PFSK-1 (cell line): Measurements from ENCODE around the gene GALNTL6.

Source experiments
- POLR2AphosphoS5 ChIP-seq: IDR thresholded peaks from 2 replicates; pipeline ENCODE4 v1.6.1; 2012; ENCODE audit warnings: low read depth, mild to moderate bottlenecking, control low read depth, low read length, moderate library complexity
- TAF1 ChIP-seq: IDR thresholded peaks from 2 replicates; pipeline ENCODE4 v1.6.1; 2012; ENCODE audit warnings: low read length, control low read depth, borderline replicate concordance; ENCODE audit not compliant: insufficient read depth
- TF ChIP-seq, protein P1 (sequence below), 2 experiments: IDR thresholded peaks; 2 replicates each; pipeline versions ENCODE4 v1.6.1 to v1.8.0; 2011 to 2012; ENCODE audit warnings: low read depth in 2 of 2, low read length in 2 of 2, control low read depth in 1 of 2, inconsistent platforms in 1 of 2, mild to moderate bottlenecking in 1 of 2, moderate library complexity in 1 of 2; ENCODE audit not compliant: insufficient read depth in 1 of 2

GRCh38 chr4:173041482-173041881 is 1228.3 kb downstream of the GALNTL6 start:
- TF ChIP-seq, protein P1, sequence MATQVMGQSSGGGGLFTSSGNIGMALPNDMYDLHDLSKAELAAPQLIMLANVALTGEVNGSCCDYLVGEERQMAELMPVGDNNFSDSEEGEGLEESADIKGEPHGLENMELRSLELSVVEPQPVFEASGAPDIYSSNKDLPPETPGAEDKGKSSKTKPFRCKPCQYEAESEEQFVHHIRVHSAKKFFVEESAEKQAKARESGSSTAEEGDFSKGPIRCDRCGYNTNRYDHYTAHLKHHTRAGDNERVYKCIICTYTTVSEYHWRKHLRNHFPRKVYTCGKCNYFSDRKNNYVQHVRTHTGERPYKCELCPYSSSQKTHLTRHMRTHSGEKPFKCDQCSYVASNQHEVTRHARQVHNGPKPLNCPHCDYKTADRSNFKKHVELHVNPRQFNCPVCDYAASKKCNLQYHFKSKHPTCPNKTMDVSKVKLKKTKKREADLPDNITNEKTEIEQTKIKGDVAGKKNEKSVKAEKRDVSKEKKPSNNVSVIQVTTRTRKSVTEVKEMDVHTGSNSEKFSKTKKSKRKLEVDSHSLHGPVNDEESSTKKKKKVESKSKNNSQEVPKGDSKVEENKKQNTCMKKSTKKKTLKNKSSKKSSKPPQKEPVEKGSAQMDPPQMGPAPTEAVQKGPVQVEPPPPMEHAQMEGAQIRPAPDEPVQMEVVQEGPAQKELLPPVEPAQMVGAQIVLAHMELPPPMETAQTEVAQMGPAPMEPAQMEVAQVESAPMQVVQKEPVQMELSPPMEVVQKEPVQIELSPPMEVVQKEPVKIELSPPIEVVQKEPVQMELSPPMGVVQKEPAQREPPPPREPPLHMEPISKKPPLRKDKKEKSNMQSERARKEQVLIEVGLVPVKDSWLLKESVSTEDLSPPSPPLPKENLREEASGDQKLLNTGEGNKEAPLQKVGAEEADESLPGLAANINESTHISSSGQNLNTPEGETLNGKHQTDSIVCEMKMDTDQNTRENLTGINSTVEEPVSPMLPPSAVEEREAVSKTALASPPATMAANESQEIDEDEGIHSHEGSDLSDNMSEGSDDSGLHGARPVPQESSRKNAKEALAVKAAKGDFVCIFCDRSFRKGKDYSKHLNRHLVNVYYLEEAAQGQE (IDR thresholded peaks at IDR 0.05; ENCODE audit: insufficient read depth in 1 of 2, low read depth in 2 of 2, low read length in 2 of 2): no peak
- TF ChIP-seq POLR2AphosphoS5: no peak
- TF ChIP-seq TAF1: no peak
